Activated CD8-positive, alpha-beta memory T cell treated with anti-CD3 and anti-CD28 coated beads for 36 hours (primary cell): ENCODE results near the gene UVSSA. TPM values are rescaled to one million over a fixed set of nuclear protein-coding genes. Genes with fewer than 3 reads are reported as not detected.
"Not testable (repeated sequence)": the region's sequence is repeated elsewhere in the genome, so short reads cannot be mapped to it uniquely, and the experiment has no call there.

Experiments
- CTCF ChIA-PET: fragments of 350-600 bp; sonication (Branson Sonifier 250); formaldehyde crosslinking; loops from one replicate; lab custom pipeline; 2021; ENCODE audit warnings: antibody characterized with exemption; lab: Charles Lee
- POLR2A ChIA-PET: fragments of 350-600 bp; sonication (Branson Sonifier 250); formaldehyde crosslinking; loops from one replicate; lab custom pipeline; 2021; ENCODE audit warnings: antibody characterized with exemption; lab: Charles Lee
- total RNA-seq, 2 experiments: library from RNA; stranded (reverse); gene quantifications; one replicate each; pipeline ENCODE4 v1.2.3, GENCODE V29; 2021

The UVSSA gene
- total RNA-seq, 2 experiments from 2014 or later: 15.2 to 17.0 TPM

DNA sequence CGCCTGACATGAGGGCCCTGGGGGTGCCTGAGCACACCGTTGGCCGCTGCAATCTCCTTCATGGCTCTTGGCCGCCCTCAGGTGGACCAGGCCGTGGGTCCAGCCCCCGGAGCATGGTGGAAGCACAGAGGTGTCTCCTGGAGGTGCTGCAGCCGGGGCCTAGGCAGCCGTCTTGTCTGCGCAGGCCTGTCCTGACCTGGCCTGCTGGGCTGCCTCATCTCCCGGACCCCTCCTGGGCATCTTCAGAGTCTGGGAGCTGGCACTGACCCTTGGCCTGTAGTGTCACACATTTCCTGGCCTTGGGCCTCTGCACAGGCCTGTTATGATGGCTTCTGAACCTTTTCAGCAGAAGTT lies 20.9 kb downstream of the UVSSA start:
- ChIA-PET POLR2A (no interaction called here), CTCF (no interaction called here)

DNA sequence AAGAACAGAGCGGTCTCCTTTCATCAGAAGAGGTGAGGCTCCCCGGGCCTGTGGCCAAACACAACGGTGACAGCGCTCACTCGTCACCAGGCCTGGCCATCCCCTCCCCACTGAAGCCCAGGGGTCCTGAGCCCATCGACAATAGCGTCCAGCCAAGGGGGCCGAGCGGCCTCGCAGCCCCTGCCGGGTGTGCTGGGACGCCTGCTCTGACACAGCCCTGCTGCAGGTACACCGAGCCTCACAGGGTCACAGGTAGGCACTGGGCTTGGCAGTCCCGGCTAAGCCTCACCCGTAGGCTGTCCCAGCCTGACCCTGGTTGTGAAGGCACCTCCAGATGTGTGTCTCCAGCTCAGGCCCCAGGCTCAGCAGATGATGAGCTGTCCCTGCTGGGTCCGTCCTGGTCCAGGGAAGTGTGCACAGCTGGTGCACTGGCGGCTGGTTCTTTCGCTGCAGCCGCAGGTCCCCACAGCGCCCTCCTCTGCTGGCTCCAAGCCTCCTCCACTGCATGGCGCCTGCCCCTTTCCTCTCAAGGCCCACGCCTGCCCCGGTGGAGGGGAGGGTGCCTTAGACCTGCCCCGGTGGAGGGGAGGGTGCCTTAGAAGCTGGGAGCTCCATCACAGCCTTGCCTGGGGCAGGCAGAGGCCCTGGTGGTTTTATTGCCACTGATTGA lies 21.5 kb downstream of the UVSSA start:
- ChIA-PET POLR2A (no interaction called here), CTCF (no interaction called here)

DNA sequence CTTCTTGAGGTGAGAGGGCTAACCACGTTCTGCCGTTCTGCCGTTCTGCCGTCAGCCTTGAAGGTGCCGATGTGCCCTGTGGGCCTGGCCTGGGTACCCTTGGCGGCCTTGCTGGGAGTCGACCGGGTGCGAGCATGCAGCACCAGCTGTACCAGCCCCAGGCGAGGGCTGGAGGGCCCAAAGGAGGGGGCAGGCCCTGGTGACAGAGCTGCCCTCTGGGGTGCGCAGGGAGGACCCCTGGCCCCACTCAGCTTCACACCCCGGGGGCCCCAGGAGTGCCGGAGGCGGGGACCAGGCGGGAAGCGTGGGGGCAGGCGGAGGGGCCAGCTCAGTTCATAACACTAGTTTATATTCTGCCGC lies 22.1 kb downstream of the UVSSA start:
- ChIA-PET CTCF (no interaction called here), POLR2A (no interaction called here)

DNA sequence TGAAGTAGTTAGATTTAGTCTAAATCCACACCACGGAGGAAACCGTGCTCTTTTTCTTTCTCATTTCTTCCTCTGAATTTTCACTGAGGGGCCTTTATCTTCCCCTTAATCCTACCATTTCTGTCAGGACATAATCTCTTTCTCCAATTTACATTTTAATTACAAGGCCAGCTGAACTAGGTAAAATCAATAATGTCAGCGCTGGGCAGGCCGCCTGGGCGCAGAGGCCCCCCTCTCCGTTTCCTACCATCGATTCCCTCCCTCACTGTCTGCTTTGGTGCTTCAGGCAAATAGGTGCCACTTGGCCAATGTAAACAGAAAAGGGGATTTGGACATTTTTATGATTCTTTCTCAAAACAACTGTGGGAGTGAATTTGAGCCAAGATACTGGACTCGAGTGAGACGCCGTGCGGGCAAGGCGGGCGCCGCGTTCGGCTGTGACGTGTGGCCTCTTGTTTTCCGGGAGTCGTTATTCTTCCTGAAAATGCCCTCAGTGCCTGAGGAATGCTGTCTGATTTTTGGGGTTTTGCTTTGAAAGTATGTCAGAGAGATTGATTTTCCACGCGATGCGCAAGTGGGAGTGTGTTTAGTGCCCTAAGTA lies 22.6 kb downstream of the UVSSA start:
- CTCF ChIA-PET: no interaction called here
- POLR2A ChIA-PET: no interaction called here

DNA sequence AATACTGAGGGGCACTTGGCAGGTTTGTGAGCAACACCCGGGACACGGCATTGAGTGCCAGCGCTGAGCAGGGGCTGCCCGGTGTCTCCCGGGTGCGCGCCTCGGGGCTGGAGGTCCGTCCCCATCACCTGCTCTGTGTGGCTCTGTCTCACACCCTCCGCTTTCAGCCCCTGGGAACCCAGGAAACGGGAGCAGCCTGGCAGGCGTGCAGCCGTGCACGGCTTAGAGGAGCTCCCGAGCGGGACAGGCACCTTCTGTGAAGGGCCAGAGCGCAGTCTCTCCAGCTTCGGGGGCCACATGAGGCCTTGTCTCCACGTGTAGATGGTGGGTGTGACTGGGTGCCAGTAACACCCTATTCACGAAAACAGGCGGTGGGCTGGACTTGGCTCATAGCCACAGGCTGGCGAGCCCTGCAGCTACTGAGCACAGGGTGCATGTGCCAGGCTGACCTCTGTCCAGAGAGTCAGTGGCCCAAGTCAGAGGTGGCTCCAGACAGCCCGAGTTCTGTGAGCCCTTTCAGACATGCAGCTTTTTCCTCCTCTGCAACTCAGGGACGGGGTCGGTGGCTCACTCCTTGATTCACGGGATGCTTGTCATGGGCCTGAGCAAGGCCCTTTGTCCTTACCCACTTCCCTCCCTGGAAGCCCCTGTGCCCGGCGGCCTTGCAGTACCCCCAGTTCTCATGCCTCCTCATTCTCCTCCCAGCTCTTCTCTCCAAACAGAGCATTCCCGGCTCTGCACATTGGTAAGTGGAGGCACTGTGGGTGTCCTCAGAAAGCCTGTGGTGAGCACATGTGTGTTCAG lies 23.5 kb downstream of the UVSSA start:
- ChIA-PET POLR2A (no interaction called here), CTCF (no interaction called here)

DNA sequence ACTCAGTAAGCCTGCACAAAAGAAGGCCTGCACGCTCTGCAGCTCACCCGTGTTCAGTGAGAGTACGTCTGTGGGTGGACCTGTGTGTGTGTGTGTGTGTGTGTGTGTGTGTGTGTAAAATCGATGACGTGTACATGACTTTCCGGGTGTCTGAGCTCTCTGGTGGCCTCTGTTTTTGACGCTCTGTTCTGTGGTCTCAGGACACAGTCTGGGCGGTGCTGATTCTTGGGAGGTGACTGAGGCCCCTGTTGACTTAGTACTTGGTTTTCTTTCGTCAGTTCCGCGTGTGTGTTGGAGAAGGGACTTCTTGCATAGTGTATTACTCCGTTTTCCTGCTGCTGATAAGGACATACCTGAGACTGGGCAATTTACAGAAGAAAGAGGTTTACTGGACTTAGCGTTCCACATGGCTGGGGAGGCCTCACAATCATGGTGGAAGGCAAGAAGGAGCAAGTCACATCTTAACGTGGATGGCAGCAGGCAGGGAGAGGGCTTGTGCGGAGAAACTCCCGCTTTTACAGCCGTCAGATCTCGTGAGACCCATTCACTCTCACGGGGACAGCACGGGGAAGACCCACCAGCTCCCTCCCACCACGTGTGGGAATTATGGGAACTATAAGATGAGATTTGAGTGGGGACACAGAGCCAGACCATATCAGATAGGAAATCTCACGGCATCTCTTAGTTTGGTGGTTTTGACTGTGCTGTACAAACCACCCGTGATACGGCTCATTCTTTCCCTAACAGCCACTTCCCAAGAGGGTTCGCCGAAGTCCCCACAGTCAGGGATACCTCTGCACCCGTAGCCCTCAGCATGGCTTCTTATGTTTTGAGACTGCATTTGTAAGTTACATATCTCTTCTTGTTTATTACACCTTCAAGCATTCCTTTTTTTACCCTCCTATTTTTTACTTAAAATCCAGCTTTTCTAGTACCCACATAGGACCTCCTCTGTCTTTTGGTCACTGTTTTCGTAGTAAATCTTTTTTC lies 24.5 kb downstream of the UVSSA start:
- ChIA-PET CTCF (no interaction called here), POLR2A (no interaction called here)

DNA sequence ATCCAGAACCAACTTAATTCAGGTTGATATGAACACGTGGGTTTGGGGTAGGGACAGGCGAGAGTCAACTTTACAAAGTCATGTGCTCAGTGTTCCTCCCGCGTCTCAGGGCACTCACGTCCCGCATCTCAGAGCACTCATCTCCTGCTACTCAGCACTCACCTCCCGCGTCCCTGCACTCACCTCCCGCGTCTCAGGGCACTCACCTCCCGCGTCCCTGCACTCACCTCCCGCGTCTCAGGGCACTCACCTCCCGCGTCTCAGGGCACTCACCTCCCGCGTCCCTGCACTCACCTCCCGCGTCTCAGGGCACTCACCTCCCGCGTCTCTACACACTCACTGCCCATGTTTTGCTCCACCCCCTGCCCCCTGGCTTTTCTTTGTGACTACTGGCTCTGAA lies 25.6 kb downstream of the UVSSA start:
- CTCF ChIA-PET, POLR2A ChIA-PET: not testable (repeated sequence)

DNA sequence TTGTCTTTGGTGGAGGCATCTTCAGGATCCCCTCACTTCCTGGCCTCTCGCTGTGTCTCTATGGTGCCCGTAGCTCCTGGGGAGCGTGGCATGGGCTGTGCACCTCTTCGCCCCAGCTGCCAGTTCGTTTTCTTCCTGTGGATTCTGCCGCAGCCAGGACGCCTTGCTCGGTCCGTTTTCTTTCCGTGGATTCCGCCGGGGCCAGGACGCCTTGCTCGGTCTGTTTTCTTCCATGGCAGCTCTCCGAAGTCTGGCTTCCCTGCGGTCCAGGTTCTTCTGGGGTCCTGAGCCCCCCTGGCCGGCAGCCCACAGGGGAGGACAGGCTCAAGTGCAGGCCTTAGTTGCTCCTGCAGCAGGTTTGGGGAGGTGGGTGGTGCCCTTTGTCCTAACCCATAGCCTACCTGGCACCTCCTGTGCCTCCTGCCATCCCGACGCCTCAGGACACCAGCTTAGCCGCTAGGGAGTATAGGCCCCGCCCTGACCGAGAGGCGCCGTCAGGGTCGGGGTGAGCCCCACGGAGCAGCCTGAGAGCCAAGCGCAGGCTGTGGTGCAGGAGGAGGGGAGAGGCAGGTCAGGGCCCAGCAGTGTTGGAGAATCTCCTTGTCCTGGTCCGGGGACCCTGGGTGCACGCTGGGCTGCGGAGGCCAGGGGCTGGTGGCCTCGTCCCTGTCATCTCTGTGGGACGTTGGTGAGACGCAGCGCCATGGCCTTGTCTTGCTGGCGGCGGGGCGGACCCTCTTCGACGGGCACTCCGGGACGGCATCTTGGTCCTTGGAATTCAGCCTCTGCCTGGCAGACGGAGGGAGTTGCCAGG lies 27.1 kb downstream of the UVSSA start:
- ChIA-PET POLR2A (no interaction called here), CTCF (no interaction called here)

DNA sequence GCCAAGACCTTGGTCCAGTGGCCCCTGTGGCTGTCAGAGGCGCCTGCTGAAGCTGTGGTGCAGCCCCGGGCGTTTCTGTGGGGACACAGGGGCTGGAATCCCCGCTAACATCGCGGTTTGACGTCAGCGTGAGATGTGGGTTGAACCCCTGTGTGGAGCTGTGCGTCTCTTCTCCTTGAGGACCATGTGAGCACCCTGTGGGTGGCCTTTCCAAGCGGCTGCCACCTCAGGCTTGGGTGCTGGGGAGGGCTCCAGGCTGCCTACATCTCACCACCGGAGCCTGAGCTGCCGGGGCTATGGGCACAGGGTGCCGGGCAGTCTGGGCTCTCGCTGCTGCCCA lies 27.7 kb downstream of the UVSSA start:
- ChIA-PET POLR2A (no interaction called here), CTCF (no interaction called here)

DNA sequence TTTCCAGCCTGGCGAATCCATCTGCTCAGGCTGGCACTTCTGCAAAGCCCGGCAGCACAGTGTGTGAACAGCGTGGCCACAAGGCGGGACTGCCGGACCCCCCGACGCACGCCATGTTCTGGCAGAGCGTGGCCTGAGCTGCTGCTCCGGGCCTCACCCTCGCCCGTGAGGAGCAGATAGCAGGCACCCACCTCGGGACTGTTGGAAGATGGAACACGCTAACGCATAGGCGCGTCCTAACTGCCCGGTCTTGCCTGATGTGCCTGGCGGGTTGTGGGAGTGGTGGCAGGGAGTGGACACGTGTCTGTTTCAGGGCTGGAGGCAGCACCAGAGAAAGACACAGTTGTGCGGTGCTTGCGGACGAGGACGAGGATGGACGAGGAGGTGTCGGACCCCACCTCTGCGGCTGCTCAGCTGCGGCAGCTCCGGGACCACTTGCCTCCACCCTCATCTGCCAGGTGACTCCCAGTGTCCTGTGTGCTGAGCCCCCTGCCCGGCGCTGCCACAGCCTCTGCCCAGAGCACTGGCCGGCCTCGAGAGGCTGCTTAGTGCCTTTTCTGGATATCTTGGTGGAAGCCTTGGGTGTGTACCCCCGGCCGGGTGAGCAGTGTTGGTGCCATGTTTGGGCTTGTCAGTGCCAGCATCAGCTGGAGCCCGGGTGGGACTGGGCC lies 28.2 kb downstream of the UVSSA start:
- CTCF ChIA-PET: no interaction called here
- POLR2A ChIA-PET: no interaction called here

DNA sequence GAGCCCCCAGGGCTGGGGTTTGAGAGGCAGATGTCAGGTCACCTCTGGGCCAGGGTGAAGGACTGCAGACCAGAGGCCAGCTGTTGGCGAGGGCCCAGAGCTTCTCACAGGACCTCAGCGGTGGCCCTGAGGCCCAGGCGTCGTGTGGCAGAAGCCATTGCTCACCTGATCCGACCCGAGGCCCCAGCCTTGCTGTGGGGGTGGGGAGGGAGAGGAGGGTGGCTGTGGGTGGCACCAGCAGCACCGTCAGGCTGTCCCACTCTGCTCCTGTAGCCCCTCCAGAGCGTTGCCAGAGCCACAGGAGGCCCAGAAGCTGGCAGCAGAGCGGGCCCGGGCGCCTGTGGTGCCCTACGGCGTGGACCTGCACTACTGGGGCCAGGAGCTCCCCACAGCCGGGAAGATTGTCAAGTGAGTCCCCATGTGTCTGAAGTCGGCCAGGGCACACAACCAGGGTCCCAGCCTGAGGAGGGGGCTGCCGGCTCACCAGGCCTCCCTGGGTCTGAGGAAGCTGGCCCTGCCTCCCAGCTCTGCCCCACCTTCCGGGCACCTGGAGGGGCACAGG lies 28.8 kb downstream of the UVSSA start:
- POLR2A ChIA-PET: no interaction called here
- CTCF ChIA-PET: no interaction called here

DNA sequence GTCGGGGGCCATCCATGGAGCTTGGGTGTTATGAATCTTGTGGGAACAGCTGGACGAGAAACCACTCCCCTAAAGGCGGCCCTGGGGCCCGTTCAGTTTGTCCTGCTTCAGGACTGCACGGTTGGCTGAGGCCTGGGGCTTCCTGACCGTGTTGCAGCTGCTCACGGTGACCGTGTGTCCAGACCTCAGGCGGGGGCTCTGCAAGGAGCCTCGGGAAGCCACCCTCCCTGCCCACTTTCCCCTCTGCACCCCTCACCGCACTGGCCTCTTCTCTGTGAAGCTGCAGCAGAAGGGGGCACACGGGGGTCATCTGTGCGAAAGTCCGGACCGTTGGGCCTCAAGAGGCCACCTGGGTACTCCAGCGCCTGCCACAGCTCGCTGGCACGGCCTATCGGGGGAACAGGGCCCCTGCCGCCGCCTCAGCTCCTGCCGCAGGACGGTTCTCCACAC lies 29.4 kb downstream of the UVSSA start:
- ChIA-PET POLR2A (no interaction called here), CTCF (no interaction called here)

DNA sequence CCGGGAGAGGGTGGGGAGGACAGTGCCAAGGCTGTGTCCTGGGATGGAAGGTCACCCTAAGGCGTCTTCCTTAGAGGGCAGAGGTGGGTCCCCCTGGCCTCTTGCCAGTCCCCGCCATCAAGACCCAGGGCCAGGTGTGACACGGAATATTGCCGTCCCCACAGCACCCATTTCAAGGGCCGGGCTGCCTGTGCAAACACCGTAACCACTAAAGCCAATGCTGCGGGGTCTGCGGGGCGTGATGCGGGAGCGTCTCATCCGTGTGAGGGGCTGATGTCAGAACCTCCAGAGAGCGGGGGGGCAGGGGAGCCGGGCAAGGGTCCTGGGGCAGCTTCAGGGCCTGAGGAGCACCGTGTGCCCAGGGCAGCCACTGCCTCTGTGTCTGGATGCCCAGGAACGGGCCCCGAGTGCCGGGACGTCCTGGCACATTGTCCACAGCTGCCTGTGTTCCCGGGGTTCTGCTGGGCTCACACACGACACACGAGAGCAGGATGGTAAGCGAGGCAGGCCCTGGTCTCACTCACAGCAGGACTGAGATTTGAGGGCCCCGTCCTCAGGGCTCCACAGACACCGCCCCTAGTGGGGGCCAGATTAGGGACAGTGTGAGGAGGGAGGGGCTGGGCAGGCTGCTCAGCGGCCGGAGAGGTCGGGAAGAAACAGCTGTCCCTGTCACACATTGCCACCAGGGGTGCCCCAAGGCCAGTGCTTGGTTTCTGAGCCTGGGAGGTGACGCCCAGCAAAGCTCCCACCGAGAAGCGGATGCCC lies 30.0 kb downstream of the UVSSA start:
- ChIA-PET POLR2A (no interaction called here), CTCF (no interaction called here)

DNA sequence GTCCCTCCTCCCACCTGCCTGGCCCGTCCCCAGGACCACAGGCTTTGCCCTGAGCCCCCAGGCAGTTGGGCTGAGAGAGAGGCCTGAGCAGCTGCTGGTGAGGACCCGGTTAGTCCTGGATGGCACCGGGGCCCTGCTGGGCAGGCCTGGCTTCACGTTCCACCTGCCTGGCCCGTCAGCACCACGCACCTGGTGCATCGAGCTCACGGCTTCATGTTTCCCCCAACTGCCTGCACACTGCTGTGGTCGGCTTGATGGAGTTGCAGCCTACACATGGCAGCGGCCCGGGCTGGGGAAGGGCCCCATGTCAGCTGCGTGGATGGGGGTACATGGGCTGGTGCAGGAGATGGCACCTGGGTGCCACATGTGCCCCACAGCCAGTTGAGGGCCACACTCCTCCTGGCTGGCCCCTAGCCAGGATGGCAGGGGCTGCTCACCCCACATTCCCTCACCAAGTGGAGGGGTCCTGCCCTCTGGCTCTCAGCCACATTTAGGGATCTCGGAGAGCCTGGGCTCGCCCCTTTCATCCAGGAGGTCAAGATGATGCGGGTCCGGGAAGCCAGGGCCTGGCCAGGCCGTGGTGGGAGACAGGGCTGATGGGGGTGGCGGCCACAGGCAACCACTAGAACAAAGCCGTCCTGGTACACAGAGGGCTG lies 30.7 kb downstream of the UVSSA start:
- ChIA-PET CTCF (no interaction called here), POLR2A (no interaction called here)

DNA sequence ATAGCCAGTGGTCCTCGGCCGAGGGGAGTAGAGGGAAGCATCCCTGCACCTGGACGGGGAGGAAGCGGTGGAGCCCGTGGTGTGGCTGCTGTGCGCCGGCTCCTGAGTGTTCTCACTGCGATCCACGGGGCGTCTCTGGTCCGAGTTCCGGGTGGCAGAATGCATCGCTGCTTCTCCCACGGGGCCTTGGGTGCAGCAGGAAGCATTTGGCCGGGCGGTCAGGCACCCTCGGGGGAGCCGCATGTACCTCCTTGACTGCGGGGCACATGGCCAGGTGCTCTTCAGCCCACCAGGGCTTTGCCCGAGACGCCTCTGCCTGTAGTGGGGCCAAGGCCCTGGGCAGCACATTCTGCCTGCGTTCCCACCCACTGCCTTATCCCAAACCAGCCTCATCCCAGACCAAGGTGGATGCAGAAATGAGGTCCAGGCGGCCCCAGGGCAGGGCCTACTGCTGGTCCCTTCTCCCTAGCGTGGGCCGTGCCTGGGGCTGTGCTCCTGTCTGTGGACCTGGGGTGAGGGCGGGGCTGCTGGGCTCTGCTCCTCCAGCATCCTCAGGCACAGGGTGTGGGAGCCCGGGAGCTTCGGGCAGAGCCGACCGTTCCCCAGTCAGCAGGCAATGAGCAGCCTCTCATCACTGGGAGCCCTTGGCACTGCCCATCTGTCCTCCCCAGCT lies 31.7 kb downstream of the UVSSA start:
- POLR2A ChIA-PET: no interaction called here
- CTCF ChIA-PET: no interaction called here

DNA sequence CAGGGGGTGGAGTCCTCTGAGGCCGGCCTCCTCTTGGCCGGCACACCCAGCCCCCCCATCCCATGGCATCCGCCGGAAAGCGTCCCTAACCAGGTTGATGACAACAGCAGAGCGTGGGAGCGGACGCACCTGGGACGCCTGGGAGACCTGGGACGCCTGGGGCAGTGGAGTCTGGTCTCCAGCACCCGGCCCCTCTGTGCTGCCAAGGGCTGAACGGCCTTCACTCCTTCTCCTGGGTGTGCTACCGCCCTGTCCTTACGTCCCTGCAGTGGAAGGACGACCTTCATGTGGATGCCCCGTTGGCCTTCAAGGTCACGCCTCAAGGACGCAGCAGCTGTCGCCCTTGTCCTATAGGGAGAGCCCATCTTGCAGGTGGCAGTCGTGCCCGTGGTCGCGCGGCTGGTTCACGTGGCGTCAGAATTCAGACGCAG lies 32.4 kb downstream of the UVSSA start:
- CTCF ChIA-PET: no interaction called here
- POLR2A ChIA-PET: no interaction called here
